Measurements from ENCODE around the gene MAST4.

Gene MAST4

GRCh38 chr5:67058998-67059743 is 463.0 kb downstream of the MAST4 start:
- no peak for DNase-seq

GRCh38 chr5:67059744-67060490 is 463.7 kb downstream of the MAST4 start:
- DNase-seq, result no peak

GRCh38 chr5:67061511-67061910 is 465.3 kb downstream of the MAST4 start:
- no peak for DNase-seq

- DNase-seq, result no peak
Measured at GRCh38 chr5:67063055-67063454, 466.9 kb downstream of the MAST4 start.

GRCh38 chr5:67063791-67064190 is 467.6 kb downstream of the MAST4 start:
- no peak for DNase-seq

GRCh38 chr5:67065237-67065636 is 469.0 kb downstream of the MAST4 start:
- no peak for DNase-seq

GRCh38 chr5:67065696-67066095 is 469.5 kb downstream of the MAST4 start:
- DNase-seq, result no peak

GRCh38 chr5:67066815-67067214 is 470.6 kb downstream of the MAST4 start:
- DNase-seq, result no peak

- DNase-seq, result no peak
Measured at GRCh38 chr5:67073045-67073680, 477.0 kb downstream of the MAST4 start.

- DNase-seq, result no peak
Measured at GRCh38 chr5:67077296-67077695, 481.1 kb downstream of the MAST4 start.

GRCh38 chr5:67081261-67081660 is 485.1 kb downstream of the MAST4 start:
- no peak for DNase-seq

- DNase-seq, result no peak
Measured at GRCh38 chr5:67082941-67083340, 486.7 kb downstream of the MAST4 start.

GRCh38 chr5:67085616-67086015 is 489.4 kb downstream of the MAST4 start:
- DNase-seq, result no peak

- DNase-seq, result no peak
Measured at GRCh38 chr5:67089200-67089725, 493.1 kb downstream of the MAST4 start.

GRCh38 chr5:67090040-67090439 is 493.8 kb downstream of the MAST4 start:
- DNase-seq, result no peak

- DNase-seq, result no peak
Measured at GRCh38 chr5:67090593-67090992, 494.4 kb downstream of the MAST4 start.

- no peak for DNase-seq
Measured at GRCh38 chr5:67092535-67092934, 496.3 kb downstream of the MAST4 start.

GRCh38 chr5:67093279-67093678 is 497.1 kb downstream of the MAST4 start:
- DNase-seq, result no peak

- no peak for DNase-seq
Measured at GRCh38 chr5:67094476-67095300, 498.5 kb downstream of the MAST4 start.

- no peak for DNase-seq
Measured at GRCh38 chr5:67095346-67096171, 499.4 kb downstream of the MAST4 start.

- no peak for DNase-seq
Measured at GRCh38 chr5:67098656-67099055, 502.5 kb downstream of the MAST4 start.

GRCh38 chr5:67100301-67100700 is 504.1 kb downstream of the MAST4 start:
- DNase-seq, result no peak
